Fibroblast of lung (primary cell): ENCODE data around the gene LGALS3.

ENCODE experiments used
- EZH2 ChIP-seq: IDR thresholded peaks from 2 replicates; pipeline ENCODE4 v1.5.1; 2012; ENCODE audit warnings: low read length, control low read depth, mild to moderate bottlenecking; ENCODE audit errors: missing control alignments
- TF ChIP-seq, protein P1 (sequence below), 2 donors: IDR thresholded peaks in 1 of 2; conservative IDR thresholded peaks in 1 of 2; 1 replicate in 1 of 2; 2 replicates in 1 of 2; pipeline ENCODE4 v1.5.1; 2011 to 2012; ENCODE audit warnings: low read length in 2 of 2, control low read depth in 1 of 2, inconsistent platforms in 1 of 2, low read depth in 1 of 2, mild to moderate bottlenecking in 1 of 2

GRCh38 chr14:55088356-55088755, 40.7 kb upstream of the LGALS3 start:
- TF ChIP-seq, protein P1, sequence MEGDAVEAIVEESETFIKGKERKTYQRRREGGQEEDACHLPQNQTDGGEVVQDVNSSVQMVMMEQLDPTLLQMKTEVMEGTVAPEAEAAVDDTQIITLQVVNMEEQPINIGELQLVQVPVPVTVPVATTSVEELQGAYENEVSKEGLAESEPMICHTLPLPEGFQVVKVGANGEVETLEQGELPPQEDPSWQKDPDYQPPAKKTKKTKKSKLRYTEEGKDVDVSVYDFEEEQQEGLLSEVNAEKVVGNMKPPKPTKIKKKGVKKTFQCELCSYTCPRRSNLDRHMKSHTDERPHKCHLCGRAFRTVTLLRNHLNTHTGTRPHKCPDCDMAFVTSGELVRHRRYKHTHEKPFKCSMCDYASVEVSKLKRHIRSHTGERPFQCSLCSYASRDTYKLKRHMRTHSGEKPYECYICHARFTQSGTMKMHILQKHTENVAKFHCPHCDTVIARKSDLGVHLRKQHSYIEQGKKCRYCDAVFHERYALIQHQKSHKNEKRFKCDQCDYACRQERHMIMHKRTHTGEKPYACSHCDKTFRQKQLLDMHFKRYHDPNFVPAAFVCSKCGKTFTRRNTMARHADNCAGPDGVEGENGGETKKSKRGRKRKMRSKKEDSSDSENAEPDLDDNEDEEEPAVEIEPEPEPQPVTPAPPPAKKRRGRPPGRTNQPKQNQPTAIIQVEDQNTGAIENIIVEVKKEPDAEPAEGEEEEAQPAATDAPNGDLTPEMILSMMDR (conservative IDR thresholded peaks at IDR 0.05 in 1 of 2, IDR thresholded peaks at IDR 0.05 in 1 of 2; ENCODE audit: low read depth in 1 of 2, low read length in 2 of 2): no peak
- no peak for TF ChIP-seq EZH2
